K562 (cell line): ENCODE measurements around the gene UBE2S. TPM values are rescaled to one million over a fixed set of nuclear protein-coding genes. Genes with fewer than 3 reads are reported as not detected.

Source experiments
- CAMTA2 ChIP-seq: fragments of 250-450 bp; sonication (Bioruptor Pico); conservative IDR thresholded peaks from 2 replicates; pipeline ENCODE4 v1.5.1; 2022
- CHCHD3 ChIP-seq: fragments of 250-450 bp; sonication (Bioruptor Pico); IDR thresholded peaks from 2 replicates; pipeline ENCODE4 v2.1.2; 2022; ENCODE audit warnings: mild to moderate bottlenecking
- GABPB2 ChIP-seq: fragments of 250-450 bp; sonication (Bioruptor Pico); conservative IDR thresholded peaks from 2 replicates; pipeline ENCODE4 v1.5.1; 2021; ENCODE audit warnings: mild to moderate bottlenecking
- HLTF ChIP-seq: fragments of 450-650 bp; IDR thresholded peaks from 2 replicates; pipeline ENCODE4 v1.6.1; 2016
- JUND ChIP-seq, 2 experiments: IDR thresholded peaks; 2 replicates in 1 of 2; 3 replicates in 1 of 2; pipeline ENCODE4 v1.6.1; 2011; ENCODE audit warnings: borderline replicate concordance in 2 of 2, low read depth in 2 of 2, low read length in 2 of 2, improper control_type of control experiment in 1 of 2, missing biosample characterization in 1 of 2, missing genetic modification characterization in 1 of 2, missing genetic modification reagents in 1 of 2
- NCOA6 ChIP-seq: fragments of 450-650 bp; IDR thresholded peaks from 2 replicates; pipeline ENCODE4 v1.6.1; 2017; ENCODE audit warnings: mild to moderate bottlenecking
- NONO ChIP-seq, 2 experiments: fragments of 200-400 bp in 1 of 2; fragments of 450-650 bp in 1 of 2; formaldehyde crosslinking in 1 of 2; IDR thresholded peaks; 2 replicates each; pipeline ENCODE4 v1.6.1; 2017; ENCODE audit warnings: low read depth in 2 of 2, mild to moderate bottlenecking in 2 of 2, moderate library complexity in 2 of 2, low read length in 1 of 2
- NUFIP1 ChIP-seq: fragments of 450-650 bp; IDR thresholded peaks from 2 replicates; pipeline ENCODE4 v1.6.1; 2018; ENCODE audit not compliant: partially characterized antibody
- PHF8 ChIP-seq: fragments of 200-600 bp; sonication (generic); IDR thresholded peaks from 2 replicates; pipeline ENCODE4 v1.6.1; 2012; ENCODE audit warnings: mixed run types, mild to moderate bottlenecking, inconsistent platforms, low read length, moderate library complexity, borderline replicate concordance
- SP1 ChIP-seq: sonication (generic); formaldehyde crosslinking; IDR thresholded peaks from 2 replicates; pipeline ENCODE4 v1.8.1; 2022; ENCODE audit warnings: mild to moderate bottlenecking, missing genetic modification reagents
- TRIM24 ChIP-seq, 2 experiments: fragments of 450-650 bp; IDR thresholded peaks; 2 replicates each; pipeline ENCODE4 v1.6.1; 2016
- ZNF124 ChIP-seq: sonication (generic); formaldehyde crosslinking; IDR thresholded peaks from 2 replicates; pipeline ENCODE4 v1.8.1; 2022; ENCODE audit warnings: missing genetic modification reagents
- ZNF175 ChIP-seq: fragments of 200-800 bp; sonication (Bioruptor generic); IDR thresholded peaks from 2 replicates; pipeline ENCODE4 v1.6.1; 2016; ENCODE audit warnings: low read depth, mild to moderate bottlenecking, missing genetic modification characterization, missing compliant biosample characterization
- ZNF24 ChIP-seq: fragments of 450-650 bp; IDR thresholded peaks from 2 replicates; pipeline ENCODE4 v1.6.1; 2016
- ZNF444 ChIP-seq: fragments of 250-450 bp; sonication (Bioruptor Pico); IDR thresholded peaks from 2 replicates; pipeline ENCODE4 v1.4.0; 2020; ENCODE audit warnings: mild to moderate bottlenecking, moderate library complexity
- polyA plus RNA-seq, 8 experiments: library from polyadenylated mRNA; depleted of rRNA in 4 of 8; stranded (reverse) in 5 of 8; unstranded in 3 of 8; fragments of >200 nt; fragmentation: Nextera tagmentation in 2 of 8; fragmentation: Illumina TruSeq in 1 of 8; extraction: Ambion mirVana in 2 of 8; extraction: Trizol in 1 of 8; gene quantifications; 2 replicates each; pipeline versions ENCODE4 v1.2.1 to v1.2.3, GENCODE V29; 2011 to 2014; ENCODE audit warnings: inconsistent platforms in 1 of 8, missing spikeins in 1 of 8
- total RNA-seq, 7 experiments: library from RNA; depleted of rRNA in 6 of 7; stranded (reverse); fragments of >200 nt in 6 of 7; fragmentation: Illumina TruSeq in 2 of 7; extraction: Trizol in 2 of 7; gene quantifications; 2 replicates each; pipeline versions ENCODE4 v1.2.1 to v1.2.3, GENCODE V29; 2011 to 2021; ENCODE audit warnings: low replicate concordance in 1 of 7
- TF ChIP-seq, protein P1 (sequence below): fragments of 250-450 bp; sonication (Bioruptor Pico); IDR thresholded peaks from 2 replicates; pipeline ENCODE4 v1.4.0; 2020; ENCODE audit warnings: mild to moderate bottlenecking, moderate library complexity
- TF ChIP-seq, protein P2 (sequence below): fragments of 450-650 bp; IDR thresholded peaks from 2 replicates; pipeline ENCODE4 v1.7.1; 2018; ENCODE audit warnings: mild to moderate bottlenecking, low read depth; ENCODE audit not compliant: partially characterized antibody
- TF ChIP-seq, protein P3 (sequence below): sonication (generic); formaldehyde crosslinking; IDR thresholded peaks from 2 replicates; pipeline ENCODE4 v1.5.0; 2020; ENCODE audit warnings: missing genetic modification reagents
- TF ChIP-seq, protein P4 (sequence below): fragments of 450-650 bp; formaldehyde crosslinking; IDR thresholded peaks from 2 replicates; pipeline ENCODE4 v1.4.0; 2022; ENCODE audit warnings: missing genetic modification characterization
- TF ChIP-seq, protein P5 (sequence below): IDR thresholded peaks from 2 replicates; pipeline ENCODE4 v1.6.1; 2016; ENCODE audit warnings: missing genetic modification characterization, missing compliant biosample characterization

Gene UBE2S
- total and polyA plus RNA-seq, 9 of the 15 experiments (the other 6 are each of a cell fraction or from before 2014, with no cell fraction given): 1.5 to 1,305 (median 157) TPM

DNA sequence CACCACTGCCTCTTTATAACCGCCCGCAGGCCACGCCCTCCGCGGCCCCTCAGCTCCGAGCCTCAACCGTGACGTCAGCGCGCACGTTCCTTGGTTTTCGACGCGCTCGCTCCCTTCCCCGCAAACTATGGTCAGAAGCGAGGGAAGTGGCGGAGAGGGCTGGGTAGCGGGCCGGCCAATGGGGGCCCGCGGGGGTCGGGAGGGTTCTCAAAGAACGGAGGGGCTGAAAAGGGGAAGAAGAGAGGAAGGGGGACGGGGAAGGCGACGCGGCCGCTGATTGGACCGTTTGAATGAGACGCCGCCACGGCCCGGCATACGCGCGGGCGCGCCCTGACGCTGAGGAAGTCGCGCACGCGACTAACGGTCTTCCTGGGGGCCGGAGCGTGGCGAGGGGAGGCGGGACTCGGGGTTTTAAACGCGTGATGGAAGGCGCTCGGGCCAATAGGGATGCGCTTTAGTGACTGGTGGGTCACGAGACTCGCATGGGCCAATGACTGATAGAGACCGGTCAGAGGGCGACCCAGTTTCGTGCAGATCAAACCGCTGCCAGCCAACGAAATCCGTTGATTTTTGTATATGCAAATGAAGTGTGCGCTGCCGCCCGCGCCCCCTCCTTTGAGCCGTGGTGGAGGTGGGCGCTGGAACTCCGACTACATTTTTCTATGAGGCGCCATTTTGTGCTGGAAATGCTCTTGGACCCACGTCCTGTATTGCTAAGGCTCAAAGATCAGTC lies 378 bp upstream of the UBE2S start (continued):
- no peak for TF ChIP-seq CHCHD3 (CRISPR knock-in tag)
- TF ChIP-seq, protein P1, sequence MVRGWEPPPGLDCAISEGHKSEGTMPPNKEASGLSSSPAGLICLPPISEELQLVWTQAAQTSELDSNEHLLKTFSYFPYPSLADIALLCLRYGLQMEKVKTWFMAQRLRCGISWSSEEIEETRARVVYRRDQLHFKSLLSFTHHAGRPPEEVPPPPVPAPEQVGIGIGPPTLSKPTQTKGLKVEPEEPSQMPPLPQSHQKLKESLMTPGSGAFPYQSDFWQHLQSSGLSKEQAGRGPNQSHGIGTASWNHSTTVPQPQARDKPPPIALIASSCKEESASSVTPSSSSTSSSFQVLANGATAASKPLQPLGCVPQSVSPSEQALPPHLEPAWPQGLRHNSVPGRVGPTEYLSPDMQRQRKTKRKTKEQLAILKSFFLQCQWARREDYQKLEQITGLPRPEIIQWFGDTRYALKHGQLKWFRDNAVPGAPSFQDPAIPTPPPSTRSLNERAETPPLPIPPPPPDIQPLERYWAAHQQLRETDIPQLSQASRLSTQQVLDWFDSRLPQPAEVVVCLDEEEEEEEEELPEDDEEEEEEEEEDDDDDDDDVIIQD (CRISPR knock-in tag): no peak
- TF ChIP-seq, protein P2, sequence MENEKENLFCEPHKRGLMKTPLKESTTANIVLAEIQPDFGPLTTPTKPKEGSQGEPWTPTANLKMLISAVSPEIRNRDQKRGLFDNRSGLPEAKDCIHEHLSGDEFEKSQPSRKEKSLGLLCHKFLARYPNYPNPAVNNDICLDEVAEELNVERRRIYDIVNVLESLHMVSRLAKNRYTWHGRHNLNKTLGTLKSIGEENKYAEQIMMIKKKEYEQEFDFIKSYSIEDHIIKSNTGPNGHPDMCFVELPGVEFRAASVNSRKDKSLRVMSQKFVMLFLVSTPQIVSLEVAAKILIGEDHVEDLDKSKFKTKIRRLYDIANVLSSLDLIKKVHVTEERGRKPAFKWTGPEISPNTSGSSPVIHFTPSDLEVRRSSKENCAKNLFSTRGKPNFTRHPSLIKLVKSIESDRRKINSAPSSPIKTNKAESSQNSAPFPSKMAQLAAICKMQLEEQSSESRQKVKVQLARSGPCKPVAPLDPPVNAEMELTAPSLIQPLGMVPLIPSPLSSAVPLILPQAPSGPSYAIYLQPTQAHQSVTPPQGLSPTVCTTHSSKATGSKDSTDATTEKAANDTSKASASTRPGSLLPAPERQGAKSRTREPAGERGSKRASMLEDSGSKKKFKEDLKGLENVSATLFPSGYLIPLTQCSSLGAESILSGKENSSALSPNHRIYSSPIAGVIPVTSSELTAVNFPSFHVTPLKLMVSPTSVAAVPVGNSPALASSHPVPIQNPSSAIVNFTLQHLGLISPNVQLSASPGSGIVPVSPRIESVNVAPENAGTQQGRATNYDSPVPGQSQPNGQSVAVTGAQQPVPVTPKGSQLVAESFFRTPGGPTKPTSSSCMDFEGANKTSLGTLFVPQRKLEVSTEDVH: peak; percentile 80
- TF ChIP-seq, protein P3, sequence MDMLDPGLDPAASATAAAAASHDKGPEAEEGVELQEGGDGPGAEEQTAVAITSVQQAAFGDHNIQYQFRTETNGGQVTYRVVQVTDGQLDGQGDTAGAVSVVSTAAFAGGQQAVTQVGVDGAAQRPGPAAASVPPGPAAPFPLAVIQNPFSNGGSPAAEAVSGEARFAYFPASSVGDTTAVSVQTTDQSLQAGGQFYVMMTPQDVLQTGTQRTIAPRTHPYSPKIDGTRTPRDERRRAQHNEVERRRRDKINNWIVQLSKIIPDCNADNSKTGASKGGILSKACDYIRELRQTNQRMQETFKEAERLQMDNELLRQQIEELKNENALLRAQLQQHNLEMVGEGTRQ: peak; percentile 95
- TF ChIP-seq, protein P4, sequence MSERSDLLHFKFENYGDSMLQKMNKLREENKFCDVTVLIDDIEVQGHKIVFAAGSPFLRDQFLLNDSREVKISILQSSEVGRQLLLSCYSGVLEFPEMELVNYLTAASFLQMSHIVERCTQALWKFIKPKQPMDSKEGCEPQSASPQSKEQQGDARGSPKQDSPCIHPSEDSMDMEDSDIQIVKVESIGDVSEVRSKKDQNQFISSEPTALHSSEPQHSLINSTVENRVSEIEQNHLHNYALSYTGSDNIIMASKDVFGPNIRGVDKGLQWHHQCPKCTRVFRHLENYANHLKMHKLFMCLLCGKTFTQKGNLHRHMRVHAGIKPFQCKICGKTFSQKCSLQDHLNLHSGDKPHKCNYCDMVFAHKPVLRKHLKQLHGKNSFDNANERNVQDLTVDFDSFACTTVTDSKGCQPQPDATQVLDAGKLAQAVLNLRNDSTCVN (CRISPR knock-in tag): no peak
- TF ChIP-seq GABPB2 (CRISPR knock-in tag): no peak
- peak; percentile 54 for TF ChIP-seq JUND (IDR thresholded peaks at IDR 0.05; ENCODE audit: borderline replicate concordance, low read depth, low read length)
- TF ChIP-seq JUND (tag; IDR thresholded peaks at IDR 0.05; ENCODE audit: borderline replicate concordance, low read depth, low read length): no peak
- TF ChIP-seq PHF8: peak; percentile 44; the same call in 1 of the 2 replicates
- peak; percentile 93 for TF ChIP-seq SP1 (CRISPR knock-in tag)
- TF ChIP-seq ZNF24: no peak
- no peak for TF ChIP-seq ZNF444 (CRISPR knock-in tag)
- TF ChIP-seq, protein P5, sequence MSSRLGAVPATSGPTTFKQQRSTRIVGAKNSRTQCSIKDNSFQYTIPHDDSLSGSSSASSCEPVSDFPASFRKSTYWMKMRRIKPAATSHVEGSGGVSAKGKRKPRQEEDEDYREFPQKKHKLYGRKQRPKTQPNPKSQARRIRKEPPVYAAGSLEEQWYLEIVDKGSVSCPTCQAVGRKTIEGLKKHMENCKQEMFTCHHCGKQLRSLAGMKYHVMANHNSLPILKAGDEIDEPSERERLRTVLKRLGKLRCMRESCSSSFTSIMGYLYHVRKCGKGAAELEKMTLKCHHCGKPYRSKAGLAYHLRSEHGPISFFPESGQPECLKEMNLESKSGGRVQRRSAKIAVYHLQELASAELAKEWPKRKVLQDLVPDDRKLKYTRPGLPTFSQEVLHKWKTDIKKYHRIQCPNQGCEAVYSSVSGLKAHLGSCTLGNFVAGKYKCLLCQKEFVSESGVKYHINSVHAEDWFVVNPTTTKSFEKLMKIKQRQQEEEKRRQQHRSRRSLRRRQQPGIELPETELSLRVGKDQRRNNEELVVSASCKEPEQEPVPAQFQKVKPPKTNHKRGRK (tag): no peak
- TF ChIP-seq NONO (IDR thresholded peaks at IDR 0.05; ENCODE audit: low read depth in 2 of 2, low read length in 1 of 2): no peak
- TF ChIP-seq CAMTA2 (CRISPR knock-in tag): no peak
- peak; percentile 91 for TF ChIP-seq NCOA6
- no peak for TF ChIP-seq NUFIP1
- TF ChIP-seq ZNF124 (CRISPR knock-in tag): no peak
- no peak for TF ChIP-seq HLTF
- peak; percentile 68; the same call in 1 of the 2 replicates for TF ChIP-seq ZNF175
- TF ChIP-seq TRIM24 (IDR thresholded peaks at IDR 0.05): peak; percentile 38 to 62; a peak in 1 of 4 replicates
